LNCaP clone FGC (cell line): ENCODE data around the gene C1QTNF2.

Source experiments
- DNase-seq: peaks from one replicate; pipeline ENCODE4 v3.0.0-alpha.2; 2011; ENCODE audit warnings: low read depth
- H3K4me3 ChIP-seq: 2 replicates; pipeline ENCODE4 v1.5.1; 2011; ENCODE audit warnings: mild to moderate bottlenecking, low read depth, low read length, control low read depth
- CTCF ChIP-seq: IDR thresholded peaks from 2 replicates; pipeline ENCODE4 v1.5.1; 2012; ENCODE audit warnings: mild to moderate bottlenecking; ENCODE audit not compliant: control insufficient read depth, insufficient read depth; ENCODE audit errors: extremely low read depth

The C1QTNF2 gene

GRCh38 chr5:160375166-160375565 is 4.7 kb upstream of the C1QTNF2 start:
- H3K4me3 ChIP-seq = no peak overlapping the region
- no peak for TF ChIP-seq CTCF
- DNase-seq = no peak

GRCh38 chr5:160371294-160371693 is 868 bp upstream of the C1QTNF2 start:
- DNase-seq = no peak
- no peak for TF ChIP-seq CTCF
- H3K4me3 ChIP-seq = no peak overlapping the region

- DNase-seq = no peak
- TF ChIP-seq CTCF = no peak
- H3K4me3 ChIP-seq = peak overlapping the region; percentile 42; the same call in 1 of the 2 replicates
Observed at GRCh38 chr5:160370713-160371034, 248 bp upstream of the C1QTNF2 start.

GRCh38 chr5:160367885-160368284 is 2.5 kb downstream of the C1QTNF2 start:
- TF ChIP-seq CTCF = no peak
- H3K4me3 ChIP-seq = no peak overlapping the region
- no peak for DNase-seq

- no peak overlapping the region for H3K4me3 ChIP-seq
- no peak for TF ChIP-seq CTCF
- DNase-seq = no peak
Observed at GRCh38 chr5:160367261-160367660, 3.2 kb downstream of the C1QTNF2 start.

- no peak for DNase-seq
- TF ChIP-seq CTCF = no peak
- no peak overlapping the region for H3K4me3 ChIP-seq
Observed at GRCh38 chr5:160366230-160366629, 4.2 kb downstream of the C1QTNF2 start.

- no peak for DNase-seq
- H3K4me3 ChIP-seq = no peak overlapping the region
- no peak for TF ChIP-seq CTCF
Observed at GRCh38 chr5:160363660-160364395, 6.6 kb downstream of the C1QTNF2 start.
